HCT116 (cell line): ENCODE results near the gene ZNF804B. TPM values are rescaled to one million over a fixed set of nuclear protein-coding genes. Genes with fewer than 3 reads are reported as not detected.

ENCODE experiments used
- ATAC-seq: fragments of 200-7000 bp; cut with Tn5 transposase; 2 replicates; pipeline ENCODE4 v1.9.1; 2020; ENCODE audit warnings: mild to moderate bottlenecking, moderate library complexity
- BruUV-seq: library from RNA; stranded (reverse); fragments of 400-500 nt; replicated peaks from 2 replicates; lab custom pipeline; 2021; lab: Mats Ljungman, UMichigan
- CTCF ChIA-PET: fragments of 300-600 bp; sonication (Branson Sonifier 250); formaldehyde crosslinking; loops from one replicate; lab custom pipeline; 2021; ENCODE audit warnings: antibody characterized with exemption; lab: Charles Lee
- POLR2A ChIA-PET: fragments of 300-600, 350-600 bp; sonication (Branson Sonifier 250); formaldehyde crosslinking; loops from one replicate; lab custom pipeline; 2021; ENCODE audit warnings: antibody characterized with exemption; lab: Charles Lee
- RAD21 ChIA-PET, 2 experiments: fragments of 300-600 bp; sonication (Branson Sonifier 250); formaldehyde crosslinking; loops; one replicate each; lab custom pipeline; 2023; ENCODE audit warnings: low total read pairs in 2 of 2; ENCODE audit not compliant: uncharacterized antibody in 2 of 2, unreplicated experiment in 2 of 2, low non-redundant PET in 1 of 2; lab: Charles Lee
- DNase-seq: peaks from one replicate; pipeline ENCODE4 v3.0.0-alpha.2; 2010; ENCODE audit warnings: low read depth, low spot score
- H2AFZ ChIP-seq: fragments of 200-600 bp; shearing (Covaris generic), sonication (generic); 2 replicates; pipeline ENCODE4 v1.6.1; 2017; ENCODE audit warnings: low read depth, mixed run types, mixed read lengths, antibody characterized with exemption, low read length; ENCODE audit not compliant: poor library complexity, severe bottlenecking
- H3K27ac ChIP-seq: 2 replicates; pipeline ENCODE4 v1.5.1; 2012; ENCODE audit warnings: low read depth, low read length
- H3K27me3 ChIP-seq: fragments of 200-600 bp; sonication (generic); 2 replicates; pipeline ENCODE4 v1.6.1; 2016; ENCODE audit warnings: mixed run types, low read length, mixed read lengths; ENCODE audit not compliant: insufficient read depth
- H3K36me3 ChIP-seq, 2 experiments: fragments of 200-500 bp in 1 of 2; fragments of 200-600 bp in 1 of 2; sonication (Bioruptor generic) in 1 of 2; sonication (generic) in 1 of 2; 2 replicates each; pipeline versions ENCODE4 v1.5.1 to v1.6.1; 2014 to 2016; ENCODE audit warnings: low read length in 2 of 2, inconsistent platforms in 1 of 2, mixed read lengths in 1 of 2, mixed run types in 1 of 2; ENCODE audit not compliant: insufficient read depth in 2 of 2, control insufficient read depth in 1 of 2
- H3K4me1 ChIP-seq, 2 experiments: fragments of 200-600 bp in 1 of 2; sonication (generic) in 1 of 2; 2 replicates each; pipeline versions ENCODE4 v1.5.1 to v1.6.1; 2012 to 2017; ENCODE audit warnings: low read length in 2 of 2, inconsistent platforms in 1 of 2, mild to moderate bottlenecking in 1 of 2, mixed read lengths in 1 of 2, mixed run types in 1 of 2, moderate library complexity in 1 of 2; ENCODE audit not compliant: insufficient read depth in 2 of 2, control insufficient read depth in 1 of 2
- H3K4me2 ChIP-seq: fragments of 200-600 bp; sonication (generic); 2 replicates; pipeline ENCODE4 v1.6.1; 2017; ENCODE audit warnings: mixed run types, low read length, mixed read lengths
- H3K4me3 ChIP-seq, 2 experiments: fragments of 200-600 bp in 1 of 2; sonication (generic) in 1 of 2; replicated peaks in 1 of 2; 2 replicates each; pipeline ENCODE4 v1.5.1; 2011 to 2016; ENCODE audit warnings: low read length in 2 of 2, control low read depth in 1 of 2, low read depth in 1 of 2, mild to moderate bottlenecking in 1 of 2, mixed read lengths in 1 of 2, mixed run types in 1 of 2
- H3K79me2 ChIP-seq: fragments of 200-600 bp; sonication (generic); 2 replicates; pipeline ENCODE4 v1.6.1; 2017; ENCODE audit warnings: mild to moderate bottlenecking, mixed run types, low read length, moderate library complexity, mixed read lengths; ENCODE audit not compliant: insufficient read depth
- H3K9ac ChIP-seq: fragments of 200-600 bp; sonication (generic); 2 replicates; pipeline ENCODE4 v1.6.1; 2016; ENCODE audit warnings: low read length, mixed read lengths
- H3K9me2 ChIP-seq: fragments of 200-600 bp; sonication (generic), shearing (Covaris generic); 2 replicates; pipeline ENCODE4 v1.6.1; 2017; ENCODE audit warnings: mixed run types, mild to moderate bottlenecking, moderate library complexity; ENCODE audit not compliant: insufficient read depth
- H3K9me3 ChIP-seq, 2 experiments: fragments of 200-500 bp in 1 of 2; fragments of 200-600 bp in 1 of 2; sonication (Bioruptor generic) in 1 of 2; sonication (generic) in 1 of 2; 2 replicates each; pipeline ENCODE4 v1.6.1; 2014 to 2017; ENCODE audit warnings: low read length in 2 of 2, mixed read lengths in 2 of 2, inconsistent platforms in 1 of 2, low read depth in 1 of 2, mild to moderate bottlenecking in 1 of 2, mixed run types in 1 of 2, moderate library complexity in 1 of 2; ENCODE audit not compliant: control insufficient read depth in 1 of 2, insufficient read depth in 1 of 2
- H4K20me1 ChIP-seq: fragments of 200-600 bp; sonication (generic), shearing (Covaris generic); 2 replicates; pipeline ENCODE4 v1.6.1; 2017; ENCODE audit warnings: mixed run types, mild to moderate bottlenecking, moderate library complexity; ENCODE audit not compliant: insufficient read depth
- CBX3 ChIP-seq: IDR thresholded peaks from 2 replicates; pipeline ENCODE4 v1.6.1; 2012; ENCODE audit warnings: low read depth
- CEBPB ChIP-seq: IDR thresholded peaks from 2 replicates; pipeline ENCODE4 v1.6.1; 2012; ENCODE audit warnings: low read depth
- EGR1 ChIP-seq: IDR thresholded peaks from 2 replicates; pipeline ENCODE4 v1.6.1; 2012; ENCODE audit warnings: low read depth
- ELF1 ChIP-seq: IDR thresholded peaks from 2 replicates; pipeline ENCODE4 v1.6.1; 2012; ENCODE audit warnings: low read depth, borderline replicate concordance
- EZH2phosphoT487 ChIP-seq: fragments of 200-600 bp; IDR thresholded peaks from 2 replicates; pipeline ENCODE4 v1.6.1; 2018; ENCODE audit warnings: antibody characterized with exemption, borderline replicate concordance
- MAX ChIP-seq: IDR thresholded peaks from 2 replicates; pipeline ENCODE4 v1.6.1; 2012
- RAD21 ChIP-seq: IDR thresholded peaks from 2 replicates; pipeline ENCODE4 v1.6.1; 2012; ENCODE audit warnings: low read depth, mild to moderate bottlenecking
- REST ChIP-seq: IDR thresholded peaks from 2 replicates; pipeline ENCODE4 v1.6.1; 2012; ENCODE audit warnings: low read depth
- SIN3A ChIP-seq: IDR thresholded peaks from 2 replicates; pipeline ENCODE4 v1.6.1; 2012; ENCODE audit warnings: low read depth
- SP1 ChIP-seq: IDR thresholded peaks from 2 replicates; pipeline ENCODE4 v1.6.1; 2012; ENCODE audit warnings: low read depth
- SRF ChIP-seq: IDR thresholded peaks from 2 replicates; pipeline ENCODE4 v1.6.1; 2012; ENCODE audit warnings: low read depth
- intact Hi-C: fragments of 100-400 bp; cut with micrococcal nuclease; formaldehyde crosslinking; loops from 2 replicates; pipeline ENCODE4 v1.10.0; 2022
- total RNA-seq: library from RNA; stranded (reverse); gene quantifications from one replicate; pipeline ENCODE4 v1.2.1, GENCODE V29; 2021; ENCODE audit not compliant: unreplicated experiment

The ZNF804B gene
- total RNA-seq, 1 experiment from 2014 or later, result not detected

- Histone ChIP-seq H3K36me3 (no peaks in the 10 kb centered on the region), H3K4me1 (no peaks in the 10 kb centered on the region), H4K20me1 (no peaks in the 10 kb centered on the region), H3K79me2 (no peaks in the 10 kb centered on the region), H3K9me2 (no peaks in the 10 kb centered on the region), H3K4me3 (no peak overlapping the region), H3K9me3 (no peaks in the 10 kb centered on the region), H3K9ac (no peak overlapping the region), H3K27me3 (no peaks in the 10 kb centered on the region), H3K27ac (no peak overlapping the region), H2AFZ (no peak overlapping the region), H3K4me2 (no peak overlapping the region)
- intact Hi-C loops, result no loop called here
- ChIA-PET RAD21 (no interaction called here), POLR2A (no interaction called here), CTCF (no interaction called here)
- DNase-seq (no peak), ATAC-seq (no peak)
- BruUV-seq, result no TSS peak
- no peak for TF ChIP-seq EGR1
- no peak for TF ChIP-seq SP1
- TF ChIP-seq MAX, result no peak
- TF ChIP-seq EZH2phosphoT487, result no peak
These were observed 523.8 kb downstream of the ZNF804B start for GRCh38 chr7:89283302-89283701.

- Histone ChIP-seq H3K79me2 (no peaks in the 10 kb centered on the region), H3K4me2 (no peak overlapping the region), H4K20me1 (no peaks in the 10 kb centered on the region), H2AFZ (no peak overlapping the region), H3K27ac (no peak overlapping the region), H3K36me3 (no peaks in the 10 kb centered on the region), H3K4me1 (no peaks in the 10 kb centered on the region; a peak in 1 of 4 replicates), H3K27me3 (no peaks in the 10 kb centered on the region), H3K9me2 (no peaks in the 10 kb centered on the region), H3K9me3 (no peaks in the 10 kb centered on the region; a peak in 1 of 4 replicates), H3K9ac (no peak overlapping the region), H3K4me3 (no peak overlapping the region)
- intact Hi-C loops, result no loop called here
- no peak for DNase-seq
- no peak for ATAC-seq
- ChIA-PET RAD21 (no interaction called here), POLR2A (no interaction called here), CTCF (no interaction called here)
- no TSS peak for BruUV-seq
- TF ChIP-seq REST (no peak), EZH2phosphoT487 (no peak), CBX3 (no peak), SIN3A (no peak), ELF1 (no peak), CEBPB (no peak), RAD21 (no peak), SRF (no peak)
These were observed 549.0 kb downstream of the ZNF804B start for GRCh38 chr7:89308535-89308934.
